ENCODE data around the gene RRP1.
"Not testable (repeated sequence)": the region's sequence is repeated elsewhere in the genome, so short reads cannot be mapped to it uniquely, and the experiment has no call there.

The RRP1 gene

GRCh38 chr21:43819511-43820405 is 30.4 kb downstream of the RRP1 start:
- no peak for DNase-seq

DNA sequence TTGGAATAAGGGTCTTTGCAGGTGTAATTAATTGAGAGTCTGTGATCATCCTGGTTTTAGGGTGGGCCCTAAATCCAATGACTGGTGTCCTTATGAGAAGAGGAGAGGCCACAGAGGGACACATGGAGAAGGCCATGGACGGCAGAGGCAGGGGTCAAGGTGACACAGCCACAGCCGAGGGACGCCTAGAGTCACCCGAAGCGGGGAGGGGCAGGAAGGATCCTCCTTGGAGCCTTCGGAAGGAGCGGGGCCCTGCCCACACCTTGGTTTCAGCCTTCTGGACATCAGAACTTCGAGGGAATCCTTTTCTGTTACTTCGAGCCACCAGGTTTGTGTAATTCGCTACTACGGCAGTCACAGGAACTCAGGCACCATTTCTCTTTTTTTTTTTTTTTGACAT is 31.1 kb downstream of the RRP1 start:
- no peak for DNase-seq

DNA sequence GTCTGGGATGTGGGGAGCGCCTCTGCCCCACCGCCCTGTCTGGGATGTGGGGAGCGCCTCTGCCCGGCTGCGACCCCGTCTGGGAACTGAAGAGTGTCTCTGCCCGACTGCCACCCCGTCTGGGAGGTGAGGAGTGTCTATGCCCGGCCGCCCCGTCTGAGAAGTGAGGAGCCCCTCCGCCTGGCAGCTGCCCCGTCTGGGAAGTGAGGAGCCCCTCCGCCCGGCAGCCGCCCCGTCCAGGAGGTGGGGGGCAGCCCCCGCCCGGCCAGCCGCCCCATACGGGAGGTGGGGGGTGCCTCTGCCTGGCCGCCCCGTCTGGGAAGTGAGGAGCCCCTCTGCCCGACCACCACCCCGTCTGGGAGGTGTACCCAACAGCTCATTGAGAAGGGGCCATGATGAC is 32.8 kb downstream of the RRP1 start:
- not testable (repeated sequence) for DNase-seq

- DNase-seq: not testable (repeated sequence)
Measured at GRCh38 chr21:43822741-43823140, 33.4 kb downstream of the RRP1 start.

GRCh38 chr21:43824333-43825241 is 35.2 kb downstream of the RRP1 start:
- DNase-seq: peak; percentile 58

DNA sequence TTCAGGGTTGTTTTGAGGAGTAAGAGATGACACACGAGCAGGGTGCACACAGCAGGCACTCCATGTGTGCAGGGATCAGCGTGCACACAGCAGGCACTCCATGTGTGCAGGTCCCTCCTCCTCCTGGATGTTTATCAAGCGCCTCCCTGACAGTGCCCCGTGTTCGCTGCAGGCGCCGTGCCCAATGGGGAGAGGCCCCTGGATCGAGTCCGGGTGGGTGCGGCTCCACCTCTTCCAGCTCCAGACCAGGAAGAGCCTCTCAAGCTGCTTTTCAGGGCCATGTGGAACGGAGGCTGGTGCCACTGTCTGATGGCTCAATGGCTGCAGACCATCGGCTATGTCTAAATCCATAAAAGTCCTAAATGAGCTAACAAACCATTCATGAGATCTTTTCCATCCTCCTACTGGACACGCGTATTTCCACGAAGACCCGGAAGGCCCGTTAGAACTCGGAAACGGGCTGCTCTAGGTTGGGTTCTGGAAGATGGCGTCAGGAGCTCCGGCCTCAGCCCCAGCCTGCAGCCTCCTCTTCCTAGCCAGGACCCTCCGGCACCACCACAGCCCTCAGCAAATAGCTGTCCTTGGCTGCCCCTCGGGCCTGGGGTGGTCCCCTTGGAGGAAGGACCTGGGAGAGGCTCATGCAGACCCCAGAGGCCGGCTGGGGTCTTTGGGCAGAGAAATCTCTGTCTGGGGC is 36.0 kb downstream of the RRP1 start:
- no peak for DNase-seq

DNA sequence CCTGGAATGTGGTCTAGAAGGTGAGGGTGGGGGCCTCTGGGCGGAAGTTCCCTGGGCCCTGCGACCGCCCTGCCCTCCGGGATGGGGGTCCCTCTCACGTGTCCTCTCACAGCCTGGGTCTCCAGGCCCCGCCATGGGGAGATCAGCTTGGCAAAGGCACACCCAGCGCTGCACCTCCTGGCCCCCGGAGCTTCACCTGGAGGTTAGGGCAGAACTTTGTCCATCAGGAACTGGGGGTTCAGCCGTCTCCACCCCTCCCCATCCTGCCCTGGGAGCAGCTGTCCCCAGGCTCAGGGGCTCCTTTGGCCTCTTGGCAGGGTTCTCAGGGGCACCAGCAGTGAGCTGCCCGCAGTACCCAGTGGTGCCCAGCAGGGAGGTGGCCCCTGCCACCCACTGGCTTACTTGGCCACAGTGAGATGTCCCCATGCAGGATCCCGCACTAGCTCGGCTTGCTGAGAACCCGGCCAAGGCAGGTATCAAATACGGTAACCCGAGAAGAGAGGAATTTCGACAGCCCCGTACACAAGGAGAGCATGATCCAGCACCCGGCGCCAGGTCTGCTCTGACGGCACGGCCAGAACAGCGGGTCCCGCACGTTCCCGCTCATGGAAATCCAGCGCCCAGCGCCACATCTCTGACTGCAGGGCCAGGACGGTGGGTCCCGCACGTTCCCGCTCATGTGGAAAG is 36.7 kb downstream of the RRP1 start:
- no peak for DNase-seq

DNA sequence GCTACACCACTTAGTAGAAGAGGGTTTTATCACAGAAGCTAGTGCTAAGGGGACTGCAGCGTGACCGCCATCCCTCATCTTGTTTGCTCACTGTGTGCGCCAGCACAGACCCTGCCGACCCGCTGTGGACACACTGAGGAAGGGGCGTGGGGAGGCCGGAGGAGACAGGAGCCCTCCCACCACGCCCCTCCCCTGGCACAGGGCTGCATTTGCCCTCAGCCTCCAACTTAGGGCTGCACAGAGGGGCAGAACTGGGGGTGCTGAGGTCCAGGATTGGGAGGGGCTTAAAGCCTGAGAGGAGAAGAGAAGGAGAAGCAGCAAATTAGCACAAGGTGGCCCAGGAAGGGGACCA is 37.2 kb downstream of the RRP1 start:
- DNase-seq: no peak

DNA sequence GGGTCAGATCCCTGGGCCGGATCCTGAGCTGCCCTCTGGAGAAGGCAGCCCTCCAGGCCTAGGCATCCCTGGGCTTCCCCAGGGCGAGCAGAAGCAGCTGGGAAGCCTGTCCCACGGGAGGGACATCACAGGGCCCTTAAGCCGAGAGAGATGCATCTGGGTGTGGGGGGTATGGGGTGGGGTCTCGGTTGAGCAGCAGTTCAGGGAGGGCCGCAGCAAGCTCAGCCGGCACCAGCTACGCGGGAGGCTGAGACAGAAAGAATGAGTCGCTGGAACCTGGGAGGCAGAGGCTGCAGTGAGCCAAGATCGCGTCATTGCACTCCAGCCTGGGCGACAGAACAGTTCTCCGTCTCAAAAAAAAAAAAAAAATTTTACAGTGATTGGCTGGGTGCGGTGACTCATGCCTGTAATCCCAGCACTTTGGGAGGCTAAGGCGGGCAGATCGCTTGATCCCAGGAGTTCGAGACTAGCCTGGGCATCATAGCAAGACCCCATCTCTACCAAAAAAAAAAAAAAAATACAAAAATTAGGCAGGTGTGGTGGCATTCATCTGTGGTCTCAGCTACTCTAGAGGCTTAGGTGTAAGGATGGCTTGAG is 37.7 kb downstream of the RRP1 start:
- DNase-seq: no peak

DNA sequence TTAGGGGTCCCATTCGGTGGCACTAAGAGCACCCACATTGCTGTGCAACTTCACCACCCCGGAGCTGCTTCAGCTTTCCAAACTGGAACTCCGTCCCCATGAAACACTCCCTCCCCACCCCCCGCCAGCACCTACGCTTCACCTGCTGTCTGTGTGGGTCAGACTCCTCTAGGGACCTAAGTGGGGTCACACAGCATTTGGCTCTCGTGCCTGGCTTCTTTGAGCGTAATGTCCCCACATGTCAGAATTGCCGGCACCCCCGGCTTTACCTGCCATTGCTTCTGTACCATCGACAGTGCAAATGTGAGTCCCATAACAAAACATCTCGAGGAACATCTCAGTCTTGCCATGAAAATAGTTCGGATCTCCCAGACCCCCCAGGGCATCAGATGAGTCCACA is 39.8 kb downstream of the RRP1 start:
- DNase-seq: no peak

GRCh38 chr21:43829575-43830119 is 40.3 kb downstream of the RRP1 start:
- DNase-seq: peak; percentile 42

DNA sequence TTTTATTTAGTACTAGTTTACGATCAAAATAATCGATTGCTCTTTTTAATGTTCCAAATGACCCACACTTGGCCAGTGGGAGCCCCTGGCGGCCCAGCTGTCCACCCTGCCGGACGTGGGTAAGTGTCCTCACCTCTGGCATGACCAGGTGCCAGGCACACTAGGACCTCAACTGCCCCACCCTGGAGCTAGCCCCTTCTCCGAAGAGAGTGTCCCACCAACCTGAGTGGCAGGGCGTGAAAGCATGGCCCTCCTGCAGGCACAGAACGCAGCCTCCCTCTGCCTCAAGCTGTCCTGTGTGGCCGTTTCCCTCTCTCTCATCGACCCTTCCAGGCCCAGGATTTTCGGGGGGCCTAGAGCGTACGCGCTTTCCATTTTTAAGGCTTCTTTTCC is 42.8 kb downstream of the RRP1 start:
- no peak for DNase-seq

DNA sequence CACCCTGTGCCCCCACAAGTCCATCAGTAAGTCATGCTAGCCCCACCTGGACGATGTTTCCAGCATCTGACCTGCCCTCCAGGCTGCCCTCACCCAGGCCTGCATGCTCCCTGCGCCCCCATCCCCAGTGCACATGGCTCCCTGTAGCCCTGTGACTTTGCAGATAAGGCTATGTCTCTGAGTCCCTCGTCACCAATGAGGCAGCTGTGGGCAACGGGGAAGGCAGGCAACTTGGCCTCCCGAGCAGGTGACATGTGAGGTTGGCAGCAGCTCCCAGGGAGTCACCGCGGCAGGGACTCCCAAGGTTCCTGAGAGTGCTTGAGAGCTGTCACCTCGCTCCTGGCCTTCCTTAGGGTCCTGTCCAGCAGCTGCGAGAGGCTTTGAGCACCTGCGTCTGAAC is 43.3 kb downstream of the RRP1 start:
- no peak for DNase-seq

- DNase-seq: peak; percentile 19
Measured at GRCh38 chr21:43834146-43834905, 44.9 kb downstream of the RRP1 start.

GRCh38 chr21:43835050-43835449 is 45.7 kb downstream of the RRP1 start:
- DNase-seq: no peak

- DNase-seq: no peak
Measured at GRCh38 chr21:43835861-43836260, 46.5 kb downstream of the RRP1 start.

- DNase-seq: no peak
Measured at GRCh38 chr21:43836616-43837015, 47.2 kb downstream of the RRP1 start.

DNA sequence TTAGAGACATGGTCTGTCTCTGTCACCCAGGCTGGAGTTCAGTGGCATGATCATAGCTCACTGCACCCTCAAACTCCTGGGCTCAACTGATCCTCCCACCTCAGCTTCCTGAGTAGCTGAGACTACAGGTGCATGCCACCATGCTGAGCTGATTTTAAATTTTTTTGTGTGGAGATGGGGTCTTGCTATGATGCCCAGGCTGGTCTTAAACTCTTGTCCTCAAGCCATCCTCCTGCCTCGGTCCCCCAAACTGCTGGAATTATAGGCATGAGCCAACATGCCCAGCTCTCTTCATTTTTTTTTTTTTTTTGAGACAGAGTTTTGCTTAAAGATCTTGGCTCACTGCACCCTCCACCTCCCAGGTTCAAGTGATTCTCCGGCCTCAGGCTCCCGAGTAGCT is 50.9 kb downstream of the RRP1 start:
- DNase-seq: no peak

GRCh38 chr21:43842742-43843141 is 53.4 kb downstream of the RRP1 start:
- DNase-seq: peak; percentile 87

GRCh38 chr21:43844906-43845305 is 55.5 kb downstream of the RRP1 start:
- DNase-seq: not testable (repeated sequence)

- DNase-seq: no peak
Measured at GRCh38 chr21:43845386-43845785, 56.0 kb downstream of the RRP1 start.

Data from suppressor macrophage treated with lipopolysaccharide for 4 hours (primary cell).